ENCODE results near the gene IL17RD. TPM values are rescaled to one million over a fixed set of nuclear protein-coding genes. Genes with fewer than 3 reads are reported as not detected.
A peak's percentile ranks its signal among the peaks of the same experiment; 100 is the strongest.

The IL17RD gene
- polyA plus RNA-seq, 3 donors: not detected

DNA sequence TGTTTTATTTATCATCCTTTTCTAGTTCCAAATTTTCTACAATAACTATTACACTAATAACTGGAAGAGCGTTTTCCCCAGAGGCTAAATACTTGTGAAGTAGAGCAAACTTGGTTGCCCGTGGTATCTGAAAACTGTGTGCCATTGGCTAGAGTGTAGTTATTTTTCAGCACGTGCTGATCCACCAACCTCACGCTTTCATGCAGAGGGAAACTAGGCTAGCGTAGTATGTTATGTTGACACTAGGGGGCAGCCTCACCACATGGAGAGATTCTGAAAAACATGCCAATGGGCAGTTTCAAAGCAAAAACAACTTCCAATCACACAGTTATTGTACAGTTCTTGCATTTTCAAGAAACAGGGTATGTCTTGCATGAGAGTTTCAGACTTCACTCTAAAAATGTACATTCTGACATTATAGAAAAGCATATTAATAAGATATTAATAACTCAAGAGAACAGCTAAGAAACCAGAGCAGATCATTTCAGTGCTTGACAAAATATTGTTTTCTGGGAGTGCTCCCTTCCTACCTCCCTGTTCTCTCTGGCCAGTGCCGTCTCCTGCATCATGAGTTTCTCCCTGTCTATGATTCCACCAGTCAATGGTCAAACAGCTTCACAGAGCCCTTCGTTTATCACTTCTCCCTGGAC lies 65.0 kb downstream of the IL17RD start:
- no peak overlapping the region for H3K27ac ChIP-seq (ENCODE audit: low read depth in 1 of 2, low read length in 2 of 2)
- Mint-ChIP-seq H3K27me3 (ENCODE audit: low read depth in 3 of 3) (peaks cover 0 to 3% (median 1%) of the 10 kb centered on the region in 3 donors), H3K4me1 (peaks cover 3% of the 10 kb centered on the region), H3K9me3 (no peaks in the 10 kb centered on the region), H3K4me3 (no peak overlapping the region), H3K36me3 (no peaks in the 10 kb centered on the region), H3K27ac (peak overlapping the region in 1 of 7 donors; percentile 46)
- H3K4me2 ChIP-seq (replicated peaks; ENCODE audit: extremely low read depth, low read length, poor library complexity, severe bottlenecking): no peak overlapping the region
- no peak overlapping the region for H3K9ac ChIP-seq (ENCODE audit: insufficient read depth, low read length, poor library complexity, severe bottlenecking)
- no peaks in the 10 kb centered on the region for H3K36me3 ChIP-seq (replicated peaks in 1 of 2; ENCODE audit: control insufficient read depth in 1 of 2, insufficient read depth in 2 of 2, low read length in 2 of 2)
- no peaks in the 10 kb centered on the region for H3K27me3 ChIP-seq (ENCODE audit: control insufficient read depth in 2 of 2, insufficient read depth in 2 of 2, low read length in 2 of 2)
- H3K79me2 ChIP-seq (ENCODE audit: insufficient read depth, low read length): no peaks in the 10 kb centered on the region
- H2AFZ ChIP-seq (ENCODE audit: insufficient read depth, low read depth, low read length, poor library complexity, severe bottlenecking): no peak overlapping the region
- H3K4me1 ChIP-seq (ENCODE audit: control insufficient read depth in 1 of 2, insufficient read depth in 2 of 2, low read length in 2 of 2): no peaks in the 10 kb centered on the region
- no peak overlapping the region for H3K4me3 ChIP-seq (replicated peaks in 1 of 3; ENCODE audit: low read depth in 2 of 3, low read length in 3 of 3)
- DNase-seq: peak; percentile 50 to 61 (median 61)
- 73% methylated on average over 2 of the region's 7 CpGs for WGBS (ENCODE audit: insufficient coverage)
- intact Hi-C loops (cut with micrococcal nuclease): loop anchor here in 1 of 2 donors (5.0 kb wide), 1 partner anchor 108 kb away; no protein-coding TSS in a partner anchor
- H3K9me3 ChIP-seq (replicated peaks in 1 of 2; ENCODE audit: control insufficient read depth in 1 of 2, insufficient read depth in 1 of 2, low read length in 2 of 2): no peaks in the 10 kb centered on the region
- TF ChIP-seq, protein P1, sequence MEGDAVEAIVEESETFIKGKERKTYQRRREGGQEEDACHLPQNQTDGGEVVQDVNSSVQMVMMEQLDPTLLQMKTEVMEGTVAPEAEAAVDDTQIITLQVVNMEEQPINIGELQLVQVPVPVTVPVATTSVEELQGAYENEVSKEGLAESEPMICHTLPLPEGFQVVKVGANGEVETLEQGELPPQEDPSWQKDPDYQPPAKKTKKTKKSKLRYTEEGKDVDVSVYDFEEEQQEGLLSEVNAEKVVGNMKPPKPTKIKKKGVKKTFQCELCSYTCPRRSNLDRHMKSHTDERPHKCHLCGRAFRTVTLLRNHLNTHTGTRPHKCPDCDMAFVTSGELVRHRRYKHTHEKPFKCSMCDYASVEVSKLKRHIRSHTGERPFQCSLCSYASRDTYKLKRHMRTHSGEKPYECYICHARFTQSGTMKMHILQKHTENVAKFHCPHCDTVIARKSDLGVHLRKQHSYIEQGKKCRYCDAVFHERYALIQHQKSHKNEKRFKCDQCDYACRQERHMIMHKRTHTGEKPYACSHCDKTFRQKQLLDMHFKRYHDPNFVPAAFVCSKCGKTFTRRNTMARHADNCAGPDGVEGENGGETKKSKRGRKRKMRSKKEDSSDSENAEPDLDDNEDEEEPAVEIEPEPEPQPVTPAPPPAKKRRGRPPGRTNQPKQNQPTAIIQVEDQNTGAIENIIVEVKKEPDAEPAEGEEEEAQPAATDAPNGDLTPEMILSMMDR (IDR thresholded peaks at IDR 0.05): peak; percentile 89
- H4K20me1 ChIP-seq (ENCODE audit: insufficient read depth, low read length): no peaks in the 10 kb centered on the region

DNA sequence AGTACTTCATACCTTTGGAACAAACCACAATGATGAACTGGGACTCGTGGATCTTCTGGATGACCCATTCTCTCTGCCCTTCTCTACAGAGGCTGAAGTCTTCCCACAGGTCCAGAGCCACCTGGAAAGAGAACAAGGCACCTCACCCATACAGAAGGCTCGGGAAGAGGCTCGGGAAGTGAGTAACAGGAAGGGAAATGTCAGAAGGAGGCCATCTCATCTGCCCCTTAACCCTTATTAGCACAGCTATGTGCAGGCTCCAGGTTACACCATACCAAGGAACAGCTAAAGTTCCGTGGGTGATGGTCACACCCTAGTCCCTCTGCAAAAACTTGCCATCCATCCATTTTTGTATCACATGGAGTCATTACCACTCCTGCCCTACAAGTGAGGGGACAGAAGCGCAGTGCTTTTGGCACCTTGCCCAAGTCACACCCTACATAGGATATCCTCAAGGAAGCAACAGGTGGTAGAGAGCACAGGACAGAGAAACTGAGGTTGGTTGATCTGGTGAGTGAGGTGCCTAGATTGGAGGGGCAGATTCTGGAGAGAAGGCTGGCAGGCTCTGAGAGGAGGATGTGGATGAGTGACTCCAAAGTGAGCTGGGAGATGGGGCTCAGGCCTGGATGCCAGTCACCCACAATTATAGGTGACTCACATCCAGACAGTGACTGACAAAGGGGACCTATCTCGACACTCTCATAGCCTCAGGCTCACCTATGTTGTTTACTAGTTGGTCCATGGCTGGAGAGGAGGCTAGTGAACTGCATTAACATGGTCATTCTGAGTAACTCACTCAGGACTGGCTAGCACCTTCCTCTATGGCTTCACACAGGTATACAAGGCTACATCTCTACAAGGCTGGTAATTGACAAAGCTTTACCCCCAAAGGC lies 66.5 kb downstream of the IL17RD start:
- TF ChIP-seq, protein P1 (IDR thresholded peaks at IDR 0.05): no peak
- Mint-ChIP-seq H3K4me3 (no peak overlapping the region), H3K9me3 (no peaks in the 10 kb centered on the region), H3K36me3 (no peaks in the 10 kb centered on the region), H3K4me1 (peaks cover 14% of the 10 kb centered on the region), H3K27me3 (ENCODE audit: low read depth in 3 of 3) (peaks cover 0 to 3% (median 1%) of the 10 kb centered on the region in 3 donors), H3K27ac (no peak overlapping the region)
- no peaks in the 10 kb centered on the region for H3K79me2 ChIP-seq (ENCODE audit: insufficient read depth, low read length)
- no peak overlapping the region for H3K27ac ChIP-seq (ENCODE audit: low read depth in 1 of 2, low read length in 2 of 2)
- no peaks in the 10 kb centered on the region for H3K27me3 ChIP-seq (ENCODE audit: control insufficient read depth in 2 of 2, insufficient read depth in 2 of 2, low read length in 2 of 2)
- no peaks in the 10 kb centered on the region for H3K36me3 ChIP-seq (replicated peaks in 1 of 2; ENCODE audit: control insufficient read depth in 1 of 2, insufficient read depth in 2 of 2, low read length in 2 of 2)
- no peak overlapping the region for H2AFZ ChIP-seq (ENCODE audit: insufficient read depth, low read depth, low read length, poor library complexity, severe bottlenecking)
- no peak overlapping the region for H3K9ac ChIP-seq (ENCODE audit: insufficient read depth, low read length, poor library complexity, severe bottlenecking)
- no peaks in the 10 kb centered on the region for H3K9me3 ChIP-seq (replicated peaks in 1 of 2; ENCODE audit: control insufficient read depth in 1 of 2, insufficient read depth in 1 of 2, low read length in 2 of 2)
- H3K4me3 ChIP-seq (replicated peaks in 1 of 3; ENCODE audit: low read depth in 2 of 3, low read length in 3 of 3): no peak overlapping the region
- peaks cover 9 to 11% of the 10 kb centered on the region in 2 donors for H3K4me1 ChIP-seq (ENCODE audit: control insufficient read depth in 1 of 2, insufficient read depth in 2 of 2, low read length in 2 of 2)
- WGBS (ENCODE audit: insufficient coverage): 100% methylated on average over 1 of the region's 6 CpGs
- DNase-seq: no peak
- intact Hi-C loops (cut with micrococcal nuclease): no loop called here
- no peak overlapping the region for H3K4me2 ChIP-seq (replicated peaks; ENCODE audit: extremely low read depth, low read length, poor library complexity, severe bottlenecking)
- H4K20me1 ChIP-seq (ENCODE audit: insufficient read depth, low read length): no peaks in the 10 kb centered on the region

Data from CD14-positive monocyte (primary cell).